Lung (tissue), 16 donors: Measurements from ENCODE around the gene ITPKA. TPM values are rescaled to one million over a fixed set of nuclear protein-coding genes. Genes with fewer than 3 reads are reported as not detected.
A peak's percentile ranks its signal among the peaks of the same experiment; 100 is the strongest.

ENCODE experiments used
- ATAC-seq: fragments of 200-7000 bp; cut with Tn5 transposase; one replicate; pipeline ENCODE4 v1.9.1; 2020; ENCODE audit warnings: moderate number of reproducible peaks; ENCODE audit not compliant: insufficient read depth, low FRiP score
- DNase-seq, 3 donors: peaks; one replicate each; pipeline ENCODE4 v3.0.0-alpha.2; 2013 to 2017
- H3K27ac ChIP-seq, 2 donors: one replicate each; pipeline ENCODE4 v1.5.1; 2013; ENCODE audit warnings: mild to moderate bottlenecking in 2 of 2, moderate library complexity in 2 of 2, control low read depth in 1 of 2, inconsistent platforms in 1 of 2, low read depth in 1 of 2, low read length in 1 of 2
- H3K27me3 ChIP-seq, 3 donors: one replicate each; pipeline ENCODE4 v1.5.1; 2013; ENCODE audit warnings: low read length in 2 of 3; ENCODE audit not compliant: control insufficient read depth in 3 of 3, insufficient read depth in 3 of 3
- H3K36me3 ChIP-seq, 4 donors: one replicate each; pipeline ENCODE4 v1.5.1; 2013; ENCODE audit warnings: low read length in 4 of 4, mild to moderate bottlenecking in 1 of 4, moderate library complexity in 1 of 4; ENCODE audit not compliant: control insufficient read depth in 4 of 4, insufficient read depth in 4 of 4
- H3K4me1 ChIP-seq, 5 donors: one replicate each; pipeline ENCODE4 v1.5.1; 2013; ENCODE audit warnings: low read length in 5 of 5, mild to moderate bottlenecking in 2 of 5, moderate library complexity in 1 of 5; ENCODE audit not compliant: control insufficient read depth in 5 of 5, insufficient read depth in 5 of 5
- H3K4me3 ChIP-seq: one replicate; pipeline ENCODE4 v1.5.1; 2013; ENCODE audit warnings: mild to moderate bottlenecking, control low read depth, moderate library complexity
- H3K9ac ChIP-seq, 2 donors: one replicate each; pipeline ENCODE4 v1.5.1; 2013; ENCODE audit warnings: low read length in 2 of 2, control low read depth in 1 of 2; ENCODE audit not compliant: insufficient read depth in 1 of 2
- H3K9me3 ChIP-seq, 4 donors: one replicate each; pipeline ENCODE4 v1.5.1; 2013; ENCODE audit warnings: low read length in 3 of 4, mild to moderate bottlenecking in 1 of 4, moderate library complexity in 1 of 4; ENCODE audit not compliant: control insufficient read depth in 4 of 4, insufficient read depth in 3 of 4
- CTCF ChIP-seq: IDR thresholded peaks from 2 replicates; pipeline ENCODE4 v1.5.1; 2012; ENCODE audit warnings: mild to moderate bottlenecking; ENCODE audit errors: control extremely low read depth, extremely low read depth
- WGBS, 2 donors: extraction: QIAGEN DNeasy Blood & Tissue Kit; methylation state at CpG; one replicate each; pipeline ENCODE4 v1.1.7; 2013; 5-methylcytosine and 5-hydroxymethylcytosine counted together
- long read RNA-seq, 5 donors: transcript quantifications; one replicate each; lab custom pipeline, GENCODE V29; 2026
- polyA plus RNA-seq, 2 donors: library from polyadenylated mRNA; stranded (reverse); fragments of 200-250 nt; gene quantifications; one replicate each; pipeline ENCODE4 v1.2.1, GENCODE V29; 2013
- total RNA-seq, 2 donors: library from RNA; depleted of rRNA in 1 of 2; stranded (reverse); fragments of >200 nt in 1 of 2; gene quantifications; one replicate each; pipeline ENCODE4 v1.2.1, GENCODE V29; 2014 to 2021
- donor health status: control.
- donor health status: control.
- donor health status: Bipolar disorder and iron deficiency.
- donor health status: healthy.
- donor health status: DM: yes; HTN: yes; CAD: no.

The ITPKA gene
- total RNA-seq, result 1 to 10 TPM; 1.9 TPM
- polyA plus RNA-seq, result under 1 TPM; 0.35 to 0.57 TPM
- long read RNA-seq, donor 1, result 0 reads
- long read RNA-seq, donor 2, result 0 reads
- long read RNA-seq, donor 3, result 0 reads
- long read RNA-seq, donor 4, result 0 reads
- long read RNA-seq, donor 5, result 0 reads

GRCh38 chr15:41493205-41493901, at the start of gene ITPKA:
TSS of gene ITPKA (plus strand) at chr15:41493874. CDS start at chr15:41493928, 54 bp downstream.
- Histone ChIP-seq H3K4me3 (peak within 1 kb of the TSS; percentile 44), H3K36me3 (no peaks in the 10 kb centered on the region), H3K27me3 (peaks cover 0 to 38% (median 18%) of the 10 kb centered on the region in 3 donors), H3K9me3 (no peaks in the 10 kb centered on the region), H3K27ac (no peak within 1 kb of the TSS), H3K4me1 (peaks cover 0 to 27% (median 13%) of the 10 kb centered on the region in 5 donors), H3K9ac (peak within 1 kb of the TSS; percentile 3 to 15)
- WGBS, 2 donors, result 0 to 1% methylated on average over 28 to 60 of the region's 60 CpGs
- no peak for TF ChIP-seq CTCF
- ATAC-seq (peak; percentile 60), DNase-seq (peak; percentile 77 to 82 (median 78))

GRCh38 chr15:41445399-41445798, 48.3 kb upstream of the ITPKA start:
- DNase-seq, result no peak
- Histone ChIP-seq H3K4me3 (no peak overlapping the region), H3K27ac (no peak overlapping the region), H3K9me3 (no peaks in the 10 kb centered on the region), H3K36me3 (peaks cover 6 to 10% (median 7%) of the 10 kb centered on the region in 4 donors), H3K4me1 (no peaks in the 10 kb centered on the region), H3K9ac (no peak overlapping the region), H3K27me3 (no peaks in the 10 kb centered on the region)
- no peak for TF ChIP-seq CTCF
- no peak for ATAC-seq

GRCh38 chr15:41462084-41462795, 31.4 kb upstream of the ITPKA start:
- no peak overlapping the region for H3K4me3 ChIP-seq
- peaks cover 21 to 35% (median 29%) of the 10 kb centered on the region in 4 donors for H3K36me3 ChIP-seq
- DNase-seq (no peak), ATAC-seq (no peak)
- no peaks in the 10 kb centered on the region for H3K9me3 ChIP-seq
- no peak overlapping the region for H3K27ac ChIP-seq
- no peak overlapping the region for H3K9ac ChIP-seq
- no peak for TF ChIP-seq CTCF
- no peaks in the 10 kb centered on the region for H3K27me3 ChIP-seq
- WGBS, 2 donors, result 55 to 64% methylated on average over 4 of the region's 4 CpGs
- peaks cover 0 to 1% (median 0%) of the 10 kb centered on the region in 5 donors for H3K4me1 ChIP-seq
